ENCODE results near the gene VSTM2L. TPM values are rescaled to one million over a fixed set of nuclear protein-coding genes. Genes with fewer than 3 reads are reported as not detected.

VSTM2L gene
- total and polyA plus RNA-seq, 2 donors (not counting 3 experiments of a cell fraction or from before 2014, with no cell fraction given), result 0.18 TPM; not detected in 1

- Histone ChIP-seq H2AFZ (ENCODE audit: low read depth, low read length) (no peak overlapping the region), H3K79me2 (ENCODE audit: control insufficient read depth, insufficient read depth, low read length) (no peaks in the 10 kb centered on the region), H3K9ac (replicated peaks; ENCODE audit: extremely low read depth, insufficient read depth, low read length) (no peak overlapping the region), H3K36me3 (ENCODE audit: control insufficient read depth in 2 of 2, extremely low read depth in 1 of 2, insufficient read depth in 2 of 2, low read length in 2 of 2) (peaks cover 0 to 2% of the 10 kb centered on the region in 2 experiments), H3K27me3 (ENCODE audit: control insufficient read depth in 2 of 2, insufficient read depth in 2 of 2, low read length in 2 of 2) (no peaks in the 10 kb centered on the region), H4K20me1 (replicated peaks; ENCODE audit: control insufficient read depth, extremely low read depth, insufficient read depth, low read length) (no peaks in the 10 kb centered on the region), H3K9me3 (replicated peaks; ENCODE audit: control insufficient read depth, insufficient read depth, low read length) (no peaks in the 10 kb centered on the region), H3K4me2 (ENCODE audit: insufficient read depth, low read length) (no peak overlapping the region), H3K4me1 (ENCODE audit: control insufficient read depth, extremely low read depth, insufficient read depth, low read length) (no peaks in the 10 kb centered on the region), H3K4me3 (replicated peaks in 1 of 3; ENCODE audit: insufficient read depth in 1 of 3, low read depth in 1 of 3, low read length in 3 of 3) (no peak overlapping the region), H3K27ac (ENCODE audit: insufficient read depth, low read depth, low read length) (no peak overlapping the region), H3K9me1 (replicated peaks; ENCODE audit: control insufficient read depth, extremely low read depth, insufficient read depth, low read length) (no peaks in the 10 kb centered on the region)
- DNase-seq (ENCODE audit: low read depth, low spot score) (no peak), FAIRE-seq (no peak)
- dilution Hi-C loops (cut with MboI; ENCODE audit: extremely low pct_ligation_motif_present, low sequenced_read_pairs) (no loop called here), intact Hi-C loops (cut with micrococcal nuclease) (no loop called here)
- no TSS peak for BruUV-seq (replicated peaks)
- TF ChIP-seq EZH2 (IDR thresholded peaks at IDR 0.05; ENCODE audit: borderline replicate concordance, low read depth, low read length, severe bottlenecking) (no peak), POLR2A (IDR thresholded peaks at IDR 0.05; ENCODE audit: low read depth, low read length) (no peak), FOS (IDR thresholded peaks at IDR 0.05; ENCODE audit: borderline replicate concordance, insufficient read depth, low read length) (no peak)
- ChIA-PET CTCF (no interaction called here), POLR2A (interaction anchor here (0.5 kb wide), 1 partner anchor 512 kb away, joined by 4 read pairs; no protein-coding TSS in a partner anchor)
These were observed 45.8 kb upstream of the VSTM2L start for GRCh38 chr20:37856932-37857660.

GRCh38 chr20:37859406-37860171 is 43.3 kb upstream of the VSTM2L start:
- H3K4me2 ChIP-seq (ENCODE audit: insufficient read depth, low read length), result no peak overlapping the region
- TF ChIP-seq POLR2A (IDR thresholded peaks at IDR 0.05; ENCODE audit: low read depth, low read length), result no peak
- no peak for TF ChIP-seq FOS (IDR thresholded peaks at IDR 0.05; ENCODE audit: borderline replicate concordance, insufficient read depth, low read length)
- no peak for TF ChIP-seq MAX (IDR thresholded peaks at IDR 0.05; ENCODE audit: insufficient read depth, insufficient read length)
- no peak for TF ChIP-seq GATA2 (IDR thresholded peaks at IDR 0.05; ENCODE audit: insufficient read depth, insufficient read length, low read depth, low read length)
- no peak for TF ChIP-seq EZH2 (IDR thresholded peaks at IDR 0.05; ENCODE audit: borderline replicate concordance, low read depth, low read length, severe bottlenecking)
- no peak for TF ChIP-seq JUN (IDR thresholded peaks at IDR 0.05; ENCODE audit: borderline replicate concordance, insufficient read depth, insufficient read length, low read depth)
- TF ChIP-seq POLR2AphosphoS5 (IDR thresholded peaks at IDR 0.05; ENCODE audit: insufficient read depth, low read depth, low read length), result no peak
- no peak for TF ChIP-seq CTCF (IDR thresholded peaks at IDR 0.05; ENCODE audit: extremely low read depth in 1 of 2, insufficient read depth in 1 of 2, low read depth in 1 of 2, low read length in 2 of 2)
- TF ChIP-seq MYC (IDR thresholded peaks at IDR 0.05; ENCODE audit: low read depth, low read length), result no peak
- no peak overlapping the region for H3K9ac ChIP-seq (replicated peaks; ENCODE audit: extremely low read depth, insufficient read depth, low read length)
- no peak overlapping the region for H2AFZ ChIP-seq (ENCODE audit: low read depth, low read length)
- no peaks in the 10 kb centered on the region for H3K9me1 ChIP-seq (replicated peaks; ENCODE audit: control insufficient read depth, extremely low read depth, insufficient read depth, low read length)
- no peaks in the 10 kb centered on the region for H4K20me1 ChIP-seq (replicated peaks; ENCODE audit: control insufficient read depth, extremely low read depth, insufficient read depth, low read length)
- H3K4me1 ChIP-seq (ENCODE audit: control insufficient read depth, extremely low read depth, insufficient read depth, low read length), result no peaks in the 10 kb centered on the region
- ChIA-PET CTCF (interaction anchor here (1.3 kb wide), 1 partner anchor 295 kb away, joined by 3 read pairs; no protein-coding TSS in a partner anchor), POLR2A (no interaction called here)
- DNase-seq (ENCODE audit: low read depth, low spot score), result no peak
- H3K27me3 ChIP-seq (ENCODE audit: control insufficient read depth in 2 of 2, insufficient read depth in 2 of 2, low read length in 2 of 2), result no peaks in the 10 kb centered on the region
- no peak overlapping the region for H3K27ac ChIP-seq (ENCODE audit: insufficient read depth, low read depth, low read length)
- H3K9me3 ChIP-seq (replicated peaks; ENCODE audit: control insufficient read depth, insufficient read depth, low read length), result no peaks in the 10 kb centered on the region
- no peaks in the 10 kb centered on the region for H3K79me2 ChIP-seq (ENCODE audit: control insufficient read depth, insufficient read depth, low read length)
- peaks cover 0 to 5% of the 10 kb centered on the region in 2 experiments for H3K36me3 ChIP-seq (ENCODE audit: control insufficient read depth in 2 of 2, extremely low read depth in 1 of 2, insufficient read depth in 2 of 2, low read length in 2 of 2)
- no TSS peak for BruUV-seq (replicated peaks)
- dilution Hi-C loops (cut with MboI; ENCODE audit: extremely low pct_ligation_motif_present, low sequenced_read_pairs), result no loop called here
- intact Hi-C loops (cut with micrococcal nuclease), result no loop called here
- H3K4me3 ChIP-seq (replicated peaks in 1 of 3; ENCODE audit: insufficient read depth in 1 of 3, low read depth in 1 of 3, low read length in 3 of 3), result no peak overlapping the region
- no peak for FAIRE-seq
